22Rv1 (cell line): ENCODE results near the gene PES1.

Experiments used
- H3K27ac ChIP-seq: fragments of 450-650 bp; 2 replicates; pipeline ENCODE4 v1.5.1; 2017
- ZFX ChIP-seq: fragments of 450-650 bp; IDR thresholded peaks from 2 replicates; pipeline ENCODE4 v1.6.1; 2017; ENCODE audit warnings: antibody characterized with exemption, borderline replicate concordance
- TF ChIP-seq, protein P1 (sequence below): fragments of 450-650 bp; IDR thresholded peaks from 2 replicates; pipeline ENCODE4 v1.5.1; 2017; ENCODE audit warnings: mild to moderate bottlenecking

PES1 gene

DNA sequence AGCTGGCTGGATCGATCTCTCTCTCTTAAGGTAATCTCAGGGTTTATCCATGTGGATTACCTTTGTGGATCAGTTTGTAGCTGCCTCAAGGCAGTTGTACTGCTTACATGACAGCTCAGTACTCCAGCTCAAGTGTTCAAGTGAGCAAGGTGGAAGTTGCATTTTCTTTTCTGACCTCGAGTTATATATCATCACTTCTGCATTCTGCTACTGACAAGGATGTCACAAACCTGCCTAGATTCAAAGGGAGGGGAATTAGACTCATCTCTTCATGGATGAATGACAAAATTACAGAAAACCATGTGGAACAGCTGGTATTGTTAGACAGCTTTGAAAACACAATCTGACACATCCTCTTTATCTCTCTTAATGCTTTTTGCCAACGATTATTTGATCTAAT is 9.2 kb upstream of the PES1 start:
- no peak overlapping the region for H3K27ac ChIP-seq
- TF ChIP-seq ZFX: no peak
- TF ChIP-seq, protein P1, sequence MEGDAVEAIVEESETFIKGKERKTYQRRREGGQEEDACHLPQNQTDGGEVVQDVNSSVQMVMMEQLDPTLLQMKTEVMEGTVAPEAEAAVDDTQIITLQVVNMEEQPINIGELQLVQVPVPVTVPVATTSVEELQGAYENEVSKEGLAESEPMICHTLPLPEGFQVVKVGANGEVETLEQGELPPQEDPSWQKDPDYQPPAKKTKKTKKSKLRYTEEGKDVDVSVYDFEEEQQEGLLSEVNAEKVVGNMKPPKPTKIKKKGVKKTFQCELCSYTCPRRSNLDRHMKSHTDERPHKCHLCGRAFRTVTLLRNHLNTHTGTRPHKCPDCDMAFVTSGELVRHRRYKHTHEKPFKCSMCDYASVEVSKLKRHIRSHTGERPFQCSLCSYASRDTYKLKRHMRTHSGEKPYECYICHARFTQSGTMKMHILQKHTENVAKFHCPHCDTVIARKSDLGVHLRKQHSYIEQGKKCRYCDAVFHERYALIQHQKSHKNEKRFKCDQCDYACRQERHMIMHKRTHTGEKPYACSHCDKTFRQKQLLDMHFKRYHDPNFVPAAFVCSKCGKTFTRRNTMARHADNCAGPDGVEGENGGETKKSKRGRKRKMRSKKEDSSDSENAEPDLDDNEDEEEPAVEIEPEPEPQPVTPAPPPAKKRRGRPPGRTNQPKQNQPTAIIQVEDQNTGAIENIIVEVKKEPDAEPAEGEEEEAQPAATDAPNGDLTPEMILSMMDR: no peak

DNA sequence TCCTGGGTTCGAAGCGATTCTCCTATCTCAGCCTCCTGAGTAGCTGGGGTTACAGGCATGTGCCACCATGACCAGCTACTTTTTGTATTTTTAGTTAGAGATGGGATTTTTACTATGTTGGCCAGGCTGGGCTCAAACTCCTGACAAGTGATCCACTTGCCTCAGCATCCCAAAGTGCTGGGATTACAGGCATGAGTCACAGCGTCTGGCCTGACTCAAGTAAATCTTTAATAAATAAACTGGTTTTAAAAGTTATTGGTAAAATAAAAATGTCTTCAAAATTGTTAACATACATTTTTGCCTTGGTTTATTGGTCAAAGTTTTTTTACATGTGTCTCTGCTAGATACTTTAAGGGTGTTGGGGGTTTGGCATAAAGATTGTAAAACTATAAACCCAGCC is 7.3 kb upstream of the PES1 start:
- TF ChIP-seq, protein P1: no peak
- TF ChIP-seq ZFX: no peak
- peak overlapping the region; percentile 69; the same call in 1 of the 2 replicates for H3K27ac ChIP-seq

DNA sequence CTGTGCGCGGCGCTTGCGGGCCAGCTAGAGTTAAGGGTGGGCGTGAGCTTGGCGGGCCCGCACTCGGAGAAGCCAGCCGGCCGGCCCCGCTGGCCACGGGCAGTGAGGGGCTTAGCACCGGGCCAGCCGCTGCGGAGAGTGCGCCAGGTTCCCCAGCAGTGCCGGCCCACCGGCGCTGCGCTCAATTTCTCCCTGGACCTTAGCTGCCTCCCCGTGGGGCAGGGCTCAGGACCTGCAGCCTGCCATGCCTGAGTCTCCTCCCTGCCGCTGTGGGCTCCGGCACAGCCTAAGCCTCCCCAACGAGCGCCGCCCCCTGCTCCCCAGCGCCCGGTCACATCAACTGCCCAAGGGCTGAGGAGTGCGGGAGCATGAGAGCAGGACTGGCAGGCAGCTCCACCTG is 5.2 kb upstream of the PES1 start:
- H3K27ac ChIP-seq: no peak overlapping the region
- no peak for TF ChIP-seq ZFX
- TF ChIP-seq, protein P1: no peak

DNA sequence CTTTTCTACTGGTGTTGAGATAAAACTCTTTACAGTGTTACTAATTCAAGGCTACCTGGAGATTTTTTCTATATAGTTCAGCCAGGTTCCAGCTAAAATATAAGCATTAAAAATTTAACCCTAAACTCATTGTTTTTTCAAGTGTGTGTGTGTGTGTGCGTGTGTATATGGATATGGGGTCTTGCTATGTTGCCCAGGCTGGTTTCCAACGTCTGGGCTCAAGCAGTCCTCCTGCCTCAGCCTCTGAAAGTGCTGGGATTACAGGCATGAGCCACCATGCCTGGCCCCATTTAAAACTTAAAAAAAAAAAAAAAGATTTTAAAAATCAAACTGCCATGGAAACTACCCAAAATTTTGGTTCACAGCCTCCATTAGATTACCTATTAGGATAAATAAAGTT is 4.5 kb upstream of the PES1 start:
- TF ChIP-seq, protein P1: no peak
- TF ChIP-seq ZFX: no peak
- no peak overlapping the region for H3K27ac ChIP-seq

DNA sequence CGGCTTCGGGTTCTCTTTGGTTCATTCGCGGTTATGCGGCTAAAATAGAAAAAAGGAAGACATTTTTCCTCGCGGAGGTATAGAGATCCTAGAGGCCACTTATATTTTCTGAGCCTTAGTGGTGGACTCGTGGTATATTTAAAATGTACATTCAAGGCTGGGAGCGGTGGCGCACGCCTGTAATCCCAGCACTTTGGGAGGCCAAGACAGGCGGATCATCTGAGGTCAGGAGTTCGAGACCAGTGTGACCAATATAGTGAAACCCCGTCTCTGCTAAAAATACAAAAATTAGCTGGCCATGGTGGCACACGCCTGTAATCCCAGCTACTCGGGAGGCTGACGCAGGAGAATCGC is 627 bp upstream of the PES1 start:
- peak overlapping the region; percentile 75; the same call in 1 of the 2 replicates for H3K27ac ChIP-seq

DNA sequence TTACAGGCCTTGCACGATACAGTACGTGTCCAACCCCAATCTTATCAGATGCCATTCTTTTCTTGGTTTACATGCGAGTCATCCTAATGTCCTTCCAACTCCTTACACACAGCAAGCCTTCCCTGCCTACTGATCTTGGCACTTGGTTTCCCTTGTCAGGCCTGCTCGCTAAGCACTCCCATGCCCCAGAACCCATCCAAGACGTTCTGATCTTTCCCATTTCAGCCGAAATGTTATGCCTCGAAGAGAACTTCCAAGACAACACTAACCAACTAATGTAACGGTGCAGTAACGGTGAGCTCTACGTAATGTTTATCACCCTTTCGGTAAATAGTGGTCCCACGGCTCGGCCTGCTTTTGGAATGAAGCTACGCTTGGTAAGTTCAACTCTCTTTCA is 521 bp downstream of the PES1 start:
- TF ChIP-seq ZFX: no peak
- TF ChIP-seq, protein P1: no peak
- H3K27ac ChIP-seq: peak overlapping the region; percentile 75

DNA sequence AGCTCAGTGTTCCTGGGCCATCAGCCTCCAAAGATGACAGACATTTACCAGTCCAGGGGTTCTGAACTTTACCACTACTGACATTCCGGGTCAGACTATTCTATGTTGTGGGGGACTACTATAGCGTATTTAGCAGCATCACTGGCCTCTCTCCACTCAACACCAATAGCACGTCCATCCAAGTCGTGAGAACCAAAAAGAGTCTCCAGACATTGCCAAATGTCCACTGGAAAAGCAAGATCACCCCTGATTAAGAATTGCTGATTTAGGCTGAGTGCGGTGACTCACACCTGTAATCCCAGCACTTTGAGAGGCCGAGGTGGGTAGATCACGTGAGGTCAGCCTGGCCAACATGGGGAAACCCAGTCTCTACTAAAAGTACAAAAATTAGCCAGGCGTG is 5.3 kb downstream of the PES1 start:
- TF ChIP-seq ZFX: no peak
- TF ChIP-seq, protein P1: no peak
- H3K27ac ChIP-seq: no peak overlapping the region

DNA sequence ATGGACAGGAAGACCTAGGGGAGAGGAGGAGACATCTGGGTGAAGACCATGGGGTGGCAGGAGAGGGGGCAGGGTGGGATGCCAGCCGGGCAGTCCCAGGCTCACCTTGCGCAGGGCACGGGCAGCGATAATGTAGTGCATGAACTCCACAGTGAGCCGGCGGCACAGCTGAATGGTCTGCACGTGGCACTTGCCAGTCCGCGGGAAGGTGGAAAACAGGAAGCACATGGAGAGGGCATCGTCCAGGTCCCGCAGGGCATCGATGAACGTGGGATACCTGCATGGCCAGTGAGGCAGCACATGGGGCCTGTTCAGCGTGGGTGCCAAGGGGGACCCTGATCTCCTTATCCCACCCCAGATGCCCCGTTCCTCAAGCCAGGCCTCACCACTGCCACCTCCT is 7.3 kb downstream of the PES1 start:
- no peak for TF ChIP-seq ZFX
- TF ChIP-seq, protein P1: no peak
- H3K27ac ChIP-seq: no peak overlapping the region
